ENCODE results near the gene TMEM63A. TPM values are rescaled to one million over a fixed set of nuclear protein-coding genes. Genes with fewer than 3 reads are reported as not detected.
A peak's percentile ranks its signal among the peaks of the same experiment; 100 is the strongest.

TMEM63A gene
- total and polyA plus RNA-seq, 2 of the 13 experiments (the other 11 are each of a cell fraction or from before 2014, with no cell fraction given), result 23.9 to 53.3 TPM

- TF ChIP-seq KDM5B (CRISPR knock-in tag; IDR thresholded peaks at IDR 0.05; ENCODE audit: borderline replicate concordance), result no peak
These were observed 46.3 kb upstream of the TMEM63A start (continued) for GRCh38 chr1:225928186-225929175.

DNA sequence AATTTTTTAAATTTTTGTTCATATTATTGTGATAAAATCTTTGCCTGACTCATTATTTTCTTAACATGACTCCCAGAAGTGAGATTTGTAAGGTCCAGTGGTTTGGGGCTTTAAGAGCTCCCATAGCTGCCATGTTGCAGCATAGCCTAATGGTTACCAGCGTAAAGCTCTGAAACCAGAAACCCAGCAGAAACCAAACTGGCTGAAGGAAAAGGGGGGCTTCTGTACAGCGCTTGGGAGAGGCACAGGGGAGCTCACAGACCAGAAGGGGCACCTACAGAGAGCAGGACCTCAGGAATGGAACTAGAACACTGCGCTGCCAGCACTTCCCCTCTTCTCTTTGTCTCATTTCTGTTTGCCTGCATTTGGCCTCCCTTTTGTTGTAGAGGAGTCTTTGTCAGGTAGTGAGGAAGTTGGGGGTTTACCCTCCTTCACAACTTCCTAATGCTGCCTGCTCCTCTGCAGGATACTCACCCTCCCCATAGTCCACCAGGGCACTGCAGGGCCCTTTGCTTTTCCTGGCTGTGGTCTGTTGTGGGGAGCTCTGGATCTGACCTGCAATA lies 44.5 kb upstream of the TMEM63A start:
- peaks cover 22% of the 10 kb centered on the region for H3K4me1 ChIP-seq (ENCODE audit: insufficient read depth, low read length)
- POLR2A ChIA-PET, result no interaction called here
- ATAC-seq (no peak), DNase-seq (ENCODE audit: low spot score) (no peak), FAIRE-seq (no peak)
- CTCF ChIA-PET (ENCODE audit: low intra/inter-chr PET ratio, low total read pairs), result no interaction called here
- 64% methylated on average over 3 of the region's 3 CpGs for WGBS (ENCODE audit: low lambda C conversion rate)
- no peak overlapping the region for H3K27ac ChIP-seq (ENCODE audit: extremely low read length, insufficient read depth, low read length)
- H3K4me3 ChIP-seq (replicated peaks in 1 of 3; ENCODE audit: insufficient read depth in 1 of 3, low read depth in 2 of 3, low read length in 3 of 3), result no peak overlapping the region
- peaks cover 1 to 10% of the 10 kb centered on the region in 2 experiments; a peak in 2 of 5 replicates for H3K36me3 ChIP-seq (replicated peaks in 1 of 2; ENCODE audit: control insufficient read depth in 1 of 2, insufficient read depth in 2 of 2, low read length in 2 of 2)
- peak overlapping the region; percentile 61 for H2AFZ ChIP-seq (ENCODE audit: low read length)
- H3K4me2 ChIP-seq (ENCODE audit: low read depth, low read length), result no peak overlapping the region
- H4K20me1 ChIP-seq (ENCODE audit: insufficient read depth, low read length), result no peaks in the 10 kb centered on the region
- H3K9me3 ChIP-seq (ENCODE audit: low read length), result no peaks in the 10 kb centered on the region
- no TSS peak for BruUV-seq (replicated peaks)
- H3K9ac ChIP-seq (ENCODE audit: insufficient read depth, low read depth, low read length), result no peak overlapping the region
- intact Hi-C loops (cut with micrococcal nuclease; ENCODE audit: unreplicated experiment) (loop anchor here (10.0 kb wide), 1 partner anchor 102 kb away; no protein-coding TSS in a partner anchor), in situ Hi-C loops (cut with HindIII; ENCODE audit: extremely low pct_ligation_motif_present, low pct_unique_long_range_greater_than_20kb) (no loop called here)
- H3K79me2 ChIP-seq (ENCODE audit: insufficient read depth, low read length), result peaks cover 16% of the 10 kb centered on the region
- H3K27me3 ChIP-seq (ENCODE audit: control insufficient read depth in 1 of 2, insufficient read depth in 2 of 2, low read length in 2 of 2), result no peaks in the 10 kb centered on the region; a peak in 2 of 5 replicates
- no peak for TF ChIP-seq MAZ (IDR thresholded peaks at IDR 0.05; ENCODE audit: borderline replicate concordance, low read depth, low read length)
- TF ChIP-seq MAZ (CRISPR knock-in tag; IDR thresholded peaks at IDR 0.05; ENCODE audit: low read depth), result no peak
- no peak for TF ChIP-seq POLR2G (IDR thresholded peaks at IDR 0.05; ENCODE audit: low read depth, low read length)
- no peak for TF ChIP-seq ZFAT (CRISPR knock-in tag; conservative IDR thresholded peaks at IDR 0.05)
- TF ChIP-seq GTF2F1 (IDR thresholded peaks at IDR 0.05; ENCODE audit: low read length), result no peak
- TF ChIP-seq KDM1A (CRISPR knock-in tag; IDR thresholded peaks at IDR 0.05), result no peak
- TF ChIP-seq, protein P1, sequence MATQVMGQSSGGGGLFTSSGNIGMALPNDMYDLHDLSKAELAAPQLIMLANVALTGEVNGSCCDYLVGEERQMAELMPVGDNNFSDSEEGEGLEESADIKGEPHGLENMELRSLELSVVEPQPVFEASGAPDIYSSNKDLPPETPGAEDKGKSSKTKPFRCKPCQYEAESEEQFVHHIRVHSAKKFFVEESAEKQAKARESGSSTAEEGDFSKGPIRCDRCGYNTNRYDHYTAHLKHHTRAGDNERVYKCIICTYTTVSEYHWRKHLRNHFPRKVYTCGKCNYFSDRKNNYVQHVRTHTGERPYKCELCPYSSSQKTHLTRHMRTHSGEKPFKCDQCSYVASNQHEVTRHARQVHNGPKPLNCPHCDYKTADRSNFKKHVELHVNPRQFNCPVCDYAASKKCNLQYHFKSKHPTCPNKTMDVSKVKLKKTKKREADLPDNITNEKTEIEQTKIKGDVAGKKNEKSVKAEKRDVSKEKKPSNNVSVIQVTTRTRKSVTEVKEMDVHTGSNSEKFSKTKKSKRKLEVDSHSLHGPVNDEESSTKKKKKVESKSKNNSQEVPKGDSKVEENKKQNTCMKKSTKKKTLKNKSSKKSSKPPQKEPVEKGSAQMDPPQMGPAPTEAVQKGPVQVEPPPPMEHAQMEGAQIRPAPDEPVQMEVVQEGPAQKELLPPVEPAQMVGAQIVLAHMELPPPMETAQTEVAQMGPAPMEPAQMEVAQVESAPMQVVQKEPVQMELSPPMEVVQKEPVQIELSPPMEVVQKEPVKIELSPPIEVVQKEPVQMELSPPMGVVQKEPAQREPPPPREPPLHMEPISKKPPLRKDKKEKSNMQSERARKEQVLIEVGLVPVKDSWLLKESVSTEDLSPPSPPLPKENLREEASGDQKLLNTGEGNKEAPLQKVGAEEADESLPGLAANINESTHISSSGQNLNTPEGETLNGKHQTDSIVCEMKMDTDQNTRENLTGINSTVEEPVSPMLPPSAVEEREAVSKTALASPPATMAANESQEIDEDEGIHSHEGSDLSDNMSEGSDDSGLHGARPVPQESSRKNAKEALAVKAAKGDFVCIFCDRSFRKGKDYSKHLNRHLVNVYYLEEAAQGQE (IDR thresholded peaks at IDR 0.05; ENCODE audit: borderline replicate concordance in 1 of 2, low read depth in 1 of 2, low read length in 2 of 2), result no peak
- no peak for TF ChIP-seq ZFX (CRISPR knock-in tag; IDR thresholded peaks at IDR 0.05; ENCODE audit: low read depth)
- TF ChIP-seq, protein P2, sequence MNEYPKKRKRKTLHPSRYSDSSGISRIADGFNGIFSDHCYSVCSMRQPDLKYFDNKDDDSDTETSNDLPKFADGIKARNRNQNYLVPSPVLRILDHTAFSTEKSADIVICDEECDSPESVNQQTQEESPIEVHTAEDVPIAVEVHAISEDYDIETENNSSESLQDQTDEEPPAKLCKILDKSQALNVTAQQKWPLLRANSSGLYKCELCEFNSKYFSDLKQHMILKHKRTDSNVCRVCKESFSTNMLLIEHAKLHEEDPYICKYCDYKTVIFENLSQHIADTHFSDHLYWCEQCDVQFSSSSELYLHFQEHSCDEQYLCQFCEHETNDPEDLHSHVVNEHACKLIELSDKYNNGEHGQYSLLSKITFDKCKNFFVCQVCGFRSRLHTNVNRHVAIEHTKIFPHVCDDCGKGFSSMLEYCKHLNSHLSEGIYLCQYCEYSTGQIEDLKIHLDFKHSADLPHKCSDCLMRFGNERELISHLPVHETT (CRISPR knock-in tag; conservative IDR thresholded peaks at IDR 0.05), result no peak
- TF ChIP-seq JUND (CRISPR knock-in tag; IDR thresholded peaks at IDR 0.05), result no peak
- no peak for TF ChIP-seq SALL1 (CRISPR knock-in tag; IDR thresholded peaks at IDR 0.05)
- no peak for TF ChIP-seq YY1 (IDR thresholded peaks at IDR 0.05; ENCODE audit: insufficient read depth, insufficient replicate concordance, low read depth, low read length)
- no peak for TF ChIP-seq ZNF10 (CRISPR knock-in tag; IDR thresholded peaks at IDR 0.05; ENCODE audit: borderline replicate concordance, low read depth)

Data from HepG2 (cell line).